HL-60 (cell line): ENCODE measurements around the gene HPCAL1.

Source experiments
- GABPA ChIP-seq: IDR thresholded peaks from 2 replicates; pipeline ENCODE4 v1.6.1; 2012; ENCODE audit warnings: low read depth
- POLR2AphosphoS5 ChIP-seq: IDR thresholded peaks from 2 replicates; pipeline ENCODE4 v1.6.1; 2012; ENCODE audit warnings: low read depth
- TF ChIP-seq, protein P1 (sequence below): IDR thresholded peaks from one replicate; pipeline ENCODE4 v1.5.1; 2011; ENCODE audit warnings: low read length, control low read depth, inconsistent platforms; ENCODE audit not compliant: insufficient read depth
- TF ChIP-seq, protein P2 (sequence below): IDR thresholded peaks from 2 replicates; pipeline ENCODE4 v1.6.1; 2012; ENCODE audit warnings: low read depth; ENCODE audit not compliant: insufficient replicate concordance

DNA sequence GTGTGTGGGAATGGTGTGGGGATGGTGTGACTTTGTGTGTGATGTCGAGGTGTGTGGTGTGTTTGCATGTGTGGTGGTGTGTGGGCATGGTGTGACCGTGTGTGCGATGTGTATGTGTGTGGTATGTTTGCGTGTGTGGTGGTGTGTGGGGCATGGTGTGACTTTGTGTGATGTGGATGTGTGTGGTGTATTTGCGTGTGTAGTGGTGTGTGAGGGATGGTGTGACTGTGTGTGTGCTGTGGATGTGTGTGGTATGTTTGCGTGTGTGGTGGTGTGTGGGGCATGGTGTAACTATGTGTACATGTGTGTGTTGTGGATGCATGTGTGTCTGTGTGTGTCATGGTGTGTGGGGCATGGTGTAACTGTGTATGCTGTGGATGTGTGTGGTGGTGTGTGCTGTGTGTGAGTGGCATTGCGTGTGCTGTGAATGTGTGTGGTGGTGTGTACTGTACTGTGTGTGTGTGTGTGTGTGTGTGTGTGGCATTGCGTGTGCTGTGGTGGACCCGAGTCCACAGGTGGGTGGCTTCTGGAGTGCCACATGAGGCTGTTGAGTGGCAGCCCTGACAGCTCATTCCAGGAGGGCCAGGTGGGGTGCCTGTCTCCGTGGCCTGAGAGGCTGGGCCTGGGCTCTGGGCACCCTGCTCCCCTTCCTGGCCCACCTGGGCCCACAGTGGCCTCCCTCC, 130.7 kb downstream of the HPCAL1 start:
- TF ChIP-seq, protein P1, sequence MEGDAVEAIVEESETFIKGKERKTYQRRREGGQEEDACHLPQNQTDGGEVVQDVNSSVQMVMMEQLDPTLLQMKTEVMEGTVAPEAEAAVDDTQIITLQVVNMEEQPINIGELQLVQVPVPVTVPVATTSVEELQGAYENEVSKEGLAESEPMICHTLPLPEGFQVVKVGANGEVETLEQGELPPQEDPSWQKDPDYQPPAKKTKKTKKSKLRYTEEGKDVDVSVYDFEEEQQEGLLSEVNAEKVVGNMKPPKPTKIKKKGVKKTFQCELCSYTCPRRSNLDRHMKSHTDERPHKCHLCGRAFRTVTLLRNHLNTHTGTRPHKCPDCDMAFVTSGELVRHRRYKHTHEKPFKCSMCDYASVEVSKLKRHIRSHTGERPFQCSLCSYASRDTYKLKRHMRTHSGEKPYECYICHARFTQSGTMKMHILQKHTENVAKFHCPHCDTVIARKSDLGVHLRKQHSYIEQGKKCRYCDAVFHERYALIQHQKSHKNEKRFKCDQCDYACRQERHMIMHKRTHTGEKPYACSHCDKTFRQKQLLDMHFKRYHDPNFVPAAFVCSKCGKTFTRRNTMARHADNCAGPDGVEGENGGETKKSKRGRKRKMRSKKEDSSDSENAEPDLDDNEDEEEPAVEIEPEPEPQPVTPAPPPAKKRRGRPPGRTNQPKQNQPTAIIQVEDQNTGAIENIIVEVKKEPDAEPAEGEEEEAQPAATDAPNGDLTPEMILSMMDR, result no peak
- no peak for TF ChIP-seq POLR2AphosphoS5
- TF ChIP-seq GABPA, result no peak
- TF ChIP-seq, protein P2, sequence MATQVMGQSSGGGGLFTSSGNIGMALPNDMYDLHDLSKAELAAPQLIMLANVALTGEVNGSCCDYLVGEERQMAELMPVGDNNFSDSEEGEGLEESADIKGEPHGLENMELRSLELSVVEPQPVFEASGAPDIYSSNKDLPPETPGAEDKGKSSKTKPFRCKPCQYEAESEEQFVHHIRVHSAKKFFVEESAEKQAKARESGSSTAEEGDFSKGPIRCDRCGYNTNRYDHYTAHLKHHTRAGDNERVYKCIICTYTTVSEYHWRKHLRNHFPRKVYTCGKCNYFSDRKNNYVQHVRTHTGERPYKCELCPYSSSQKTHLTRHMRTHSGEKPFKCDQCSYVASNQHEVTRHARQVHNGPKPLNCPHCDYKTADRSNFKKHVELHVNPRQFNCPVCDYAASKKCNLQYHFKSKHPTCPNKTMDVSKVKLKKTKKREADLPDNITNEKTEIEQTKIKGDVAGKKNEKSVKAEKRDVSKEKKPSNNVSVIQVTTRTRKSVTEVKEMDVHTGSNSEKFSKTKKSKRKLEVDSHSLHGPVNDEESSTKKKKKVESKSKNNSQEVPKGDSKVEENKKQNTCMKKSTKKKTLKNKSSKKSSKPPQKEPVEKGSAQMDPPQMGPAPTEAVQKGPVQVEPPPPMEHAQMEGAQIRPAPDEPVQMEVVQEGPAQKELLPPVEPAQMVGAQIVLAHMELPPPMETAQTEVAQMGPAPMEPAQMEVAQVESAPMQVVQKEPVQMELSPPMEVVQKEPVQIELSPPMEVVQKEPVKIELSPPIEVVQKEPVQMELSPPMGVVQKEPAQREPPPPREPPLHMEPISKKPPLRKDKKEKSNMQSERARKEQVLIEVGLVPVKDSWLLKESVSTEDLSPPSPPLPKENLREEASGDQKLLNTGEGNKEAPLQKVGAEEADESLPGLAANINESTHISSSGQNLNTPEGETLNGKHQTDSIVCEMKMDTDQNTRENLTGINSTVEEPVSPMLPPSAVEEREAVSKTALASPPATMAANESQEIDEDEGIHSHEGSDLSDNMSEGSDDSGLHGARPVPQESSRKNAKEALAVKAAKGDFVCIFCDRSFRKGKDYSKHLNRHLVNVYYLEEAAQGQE, result no peak
